ENCODE data around the gene RAB3B. TPM values are rescaled to one million over a fixed set of nuclear protein-coding genes. Genes with fewer than 3 reads are reported as not detected.
"Not testable (repeated sequence)": the region's sequence is repeated elsewhere in the genome, so short reads cannot be mapped to it uniquely, and the experiment has no call there.

Gene RAB3B
- total RNA-seq, 1 donor from 2014 or later = 15.6 TPM

DNA sequence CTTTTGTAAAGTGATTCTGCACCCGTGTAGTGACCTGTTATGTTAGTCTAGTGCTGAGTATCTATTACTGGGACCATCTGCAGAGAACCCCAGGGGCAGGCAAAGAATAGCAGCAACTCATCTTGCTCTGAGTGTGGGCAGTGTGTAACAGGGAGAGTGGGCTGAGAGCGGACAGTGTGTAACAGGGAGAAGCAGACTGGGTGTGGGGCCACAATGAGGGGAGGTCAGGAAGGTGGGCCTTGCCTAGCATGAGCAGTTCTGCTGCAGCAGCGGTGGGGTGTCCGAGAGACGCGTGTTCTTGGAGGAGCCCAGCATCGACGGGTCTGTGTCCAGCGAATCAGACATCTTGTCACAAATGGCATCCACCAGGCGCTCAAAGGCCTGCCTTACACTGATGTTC is 70.8 kb downstream of the RAB3B start:
- DNase-seq (ENCODE audit: low read depth) = no peak

DNA sequence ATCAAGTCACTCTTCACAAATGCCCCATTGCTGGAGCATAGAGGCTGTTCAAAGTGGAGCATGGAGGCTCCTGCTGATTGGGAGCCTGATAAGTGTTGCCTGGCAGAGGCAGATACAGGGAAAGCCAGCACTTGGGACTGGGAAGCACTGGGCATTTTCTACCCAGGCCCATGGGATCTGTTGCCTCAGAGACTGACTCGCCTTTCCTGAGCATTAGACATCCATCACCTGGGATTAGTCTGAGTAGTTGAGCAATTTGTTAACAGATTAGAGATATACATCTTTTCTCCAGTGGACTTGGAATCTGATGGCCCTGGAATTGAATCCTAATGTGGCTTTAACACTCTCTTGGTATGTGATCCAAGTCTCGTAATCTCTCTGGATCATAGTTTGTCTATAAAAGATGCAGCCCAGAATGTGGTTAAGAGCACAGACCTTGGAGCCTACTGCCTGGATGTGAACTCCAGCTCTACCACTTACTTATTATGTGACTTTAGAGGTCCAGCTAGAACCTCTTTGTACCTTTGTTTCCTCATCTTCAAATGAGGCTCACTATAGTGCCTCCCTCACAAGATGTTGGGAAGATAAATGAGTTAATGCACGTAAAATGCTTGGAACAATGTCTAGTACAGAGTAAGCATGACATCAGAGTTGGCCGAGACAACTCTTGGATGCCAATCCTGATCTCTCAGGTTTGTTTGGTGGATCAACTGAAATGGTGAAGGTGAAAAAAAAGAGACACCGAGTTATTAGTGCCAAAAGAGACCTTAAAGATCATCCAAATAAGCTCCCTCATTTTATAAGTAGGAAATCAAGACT is 73.7 kb downstream of the RAB3B start:
- no peak for DNase-seq (ENCODE audit: low read depth)

DNA sequence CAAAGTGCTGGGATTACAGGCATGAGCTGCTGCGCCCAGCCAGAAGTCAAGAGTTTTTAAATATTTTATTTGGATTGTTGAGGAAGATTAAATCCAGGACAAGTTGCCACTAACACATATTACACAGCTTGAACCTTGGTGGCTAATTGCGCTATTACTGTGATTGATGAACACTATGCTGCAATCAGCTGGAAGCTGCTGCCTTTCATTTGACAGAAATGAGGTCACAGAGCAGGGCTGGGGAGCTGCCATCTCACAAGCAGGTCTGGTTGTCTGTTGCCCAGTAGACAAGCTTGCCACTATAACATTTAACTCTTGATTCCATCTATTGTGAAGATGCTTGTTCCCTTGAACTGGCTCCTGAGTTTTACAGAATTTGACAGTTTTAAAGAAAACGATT is 74.5 kb downstream of the RAB3B start:
- no peak for DNase-seq (ENCODE audit: low read depth)

DNA sequence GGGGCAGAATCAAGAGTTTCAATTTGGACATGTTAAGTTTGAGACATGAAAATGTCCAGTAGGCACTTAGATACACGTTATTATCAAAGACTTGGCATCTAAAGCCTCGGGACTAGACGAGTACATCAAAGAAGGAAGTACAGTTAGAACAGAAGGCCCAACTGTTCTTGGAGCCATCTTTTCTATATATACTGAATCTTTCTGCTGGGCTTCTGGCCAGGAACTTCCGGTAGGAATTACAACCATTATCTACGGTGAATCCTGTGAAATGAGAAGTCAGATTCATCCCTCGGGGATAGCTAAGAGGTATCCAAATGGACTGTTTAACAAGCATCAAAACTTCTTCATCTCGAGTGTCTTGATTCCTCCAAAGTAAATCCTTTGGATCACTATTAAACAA is 77.6 kb downstream of the RAB3B start:
- DNase-seq (ENCODE audit: low read depth) = no peak

DNA sequence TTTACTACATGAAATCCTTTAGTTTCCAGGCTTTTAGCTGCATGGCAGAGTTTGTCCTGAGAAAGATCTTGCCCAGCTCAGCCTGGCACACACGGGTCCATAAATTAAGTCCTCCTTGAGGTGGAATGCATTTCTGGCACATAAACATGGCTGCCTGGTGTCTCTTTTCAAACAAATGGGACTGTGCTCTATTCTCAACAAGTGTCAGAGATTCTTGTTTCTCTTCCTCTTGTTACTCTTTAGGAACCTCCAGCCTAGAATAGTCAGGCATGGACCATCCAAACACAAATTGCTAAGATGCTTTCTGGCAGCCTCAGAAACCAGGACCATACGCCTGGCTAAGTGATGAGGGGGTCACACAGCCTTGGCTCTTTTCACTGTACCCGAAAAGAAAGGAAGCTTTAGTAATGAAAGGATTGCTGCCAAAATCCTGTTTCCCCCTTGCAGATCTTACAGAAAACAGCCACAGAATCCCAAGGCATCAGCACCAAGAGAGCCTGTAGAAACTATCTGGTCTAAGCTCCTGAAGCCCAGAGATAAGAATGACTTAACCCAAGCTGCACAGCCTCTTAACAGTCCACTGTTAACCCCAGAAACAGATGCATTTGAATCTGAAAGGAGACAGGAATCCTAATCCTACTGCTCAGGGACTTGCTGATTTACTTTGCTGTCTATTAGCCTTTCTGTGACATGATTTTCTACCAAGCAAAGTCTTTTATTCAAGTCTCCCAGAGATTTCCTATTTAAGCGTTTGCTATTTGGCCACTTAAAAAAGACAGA is 80.1 kb downstream of the RAB3B start:
- DNase-seq (ENCODE audit: low read depth) = no peak

DNA sequence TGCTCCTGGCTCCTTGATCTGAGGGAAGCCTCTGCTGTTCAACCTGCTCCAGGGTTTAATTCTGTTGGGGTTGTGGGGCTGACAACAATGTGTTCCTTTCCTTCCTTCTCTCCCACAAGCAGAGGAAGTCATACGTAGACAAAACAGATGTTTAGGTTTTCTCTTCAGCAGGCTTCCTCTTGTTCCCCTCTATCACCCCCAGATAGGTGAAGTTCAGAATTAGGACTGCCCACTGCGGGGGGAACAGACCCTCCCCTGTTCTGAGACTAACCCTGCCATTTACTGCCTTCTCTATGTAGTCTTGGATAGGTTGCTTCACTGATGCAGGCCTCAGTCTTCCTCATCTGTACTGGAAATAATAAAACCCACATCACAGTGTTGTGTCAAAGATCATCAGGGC is 82.0 kb downstream of the RAB3B start:
- DNase-seq (ENCODE audit: low read depth) = no peak

DNA sequence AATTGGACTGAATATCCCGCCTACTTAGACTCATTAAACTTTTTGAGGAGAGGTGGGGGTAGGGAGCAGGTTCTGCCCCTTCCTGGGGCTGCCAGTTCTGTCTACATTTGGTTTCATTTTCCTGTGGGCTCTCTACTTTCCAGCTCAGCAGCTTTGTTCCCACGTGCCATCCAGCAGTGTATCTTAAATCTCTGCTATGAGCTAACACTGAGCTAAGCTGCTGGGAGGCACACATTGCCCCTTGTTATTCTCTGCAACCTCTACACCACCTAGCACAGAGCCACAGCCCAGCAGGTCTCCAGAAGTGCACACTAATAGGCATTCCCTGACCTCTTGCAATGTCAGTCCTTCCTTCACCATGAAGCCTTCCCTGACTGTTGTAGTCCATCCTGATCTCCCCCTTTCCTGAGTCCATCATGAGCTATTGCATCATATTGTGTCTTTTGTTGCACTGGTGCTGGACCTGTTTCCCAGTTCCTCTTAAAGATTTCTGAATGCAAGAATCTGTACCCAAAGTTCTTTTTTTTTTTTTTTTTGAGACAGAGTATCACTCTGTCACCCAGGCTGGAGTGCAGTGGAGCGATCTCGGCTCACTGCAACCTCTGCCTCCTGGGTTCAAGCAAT is 83.3 kb downstream of the RAB3B start:
- peak; percentile 21 for DNase-seq (ENCODE audit: low read depth)

DNA sequence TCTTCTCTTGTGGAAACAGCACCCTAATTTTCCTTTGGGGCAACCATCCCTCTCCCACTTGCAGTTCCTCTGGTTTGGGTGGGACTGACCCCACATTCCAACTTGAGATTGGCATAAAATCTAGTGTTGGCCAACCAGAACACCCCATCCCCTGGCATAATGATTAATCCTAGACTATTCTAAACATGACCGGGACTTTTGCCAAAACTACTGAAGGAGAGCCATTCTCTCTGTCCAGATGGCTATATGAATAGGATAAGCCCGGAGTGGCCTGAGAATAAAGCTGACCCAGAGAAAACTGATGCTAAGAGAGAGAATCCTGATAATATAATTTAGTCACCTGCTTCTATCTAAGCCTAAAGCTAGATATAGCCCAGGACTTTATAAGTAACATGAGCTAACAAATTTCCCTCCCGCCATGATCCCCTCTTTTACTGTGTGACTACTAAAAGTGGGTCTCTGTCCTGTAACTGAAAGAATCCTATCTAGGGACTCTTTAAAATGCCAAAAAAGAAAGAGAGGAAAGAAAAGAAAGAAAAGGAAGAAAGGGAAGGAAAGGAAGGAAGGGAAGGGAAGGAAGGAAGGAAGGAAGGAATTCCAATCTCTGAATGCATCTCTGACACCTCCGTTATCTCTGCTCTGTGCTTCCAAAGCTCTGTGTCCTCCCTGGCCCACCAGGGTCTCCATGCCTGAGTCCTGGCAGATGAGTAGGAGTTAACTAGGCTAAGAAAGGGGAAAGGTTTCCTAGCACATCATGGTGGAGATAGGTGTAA is 84.0 kb downstream of the RAB3B start:
- peak; percentile 77 for DNase-seq (ENCODE audit: low read depth)

DNA sequence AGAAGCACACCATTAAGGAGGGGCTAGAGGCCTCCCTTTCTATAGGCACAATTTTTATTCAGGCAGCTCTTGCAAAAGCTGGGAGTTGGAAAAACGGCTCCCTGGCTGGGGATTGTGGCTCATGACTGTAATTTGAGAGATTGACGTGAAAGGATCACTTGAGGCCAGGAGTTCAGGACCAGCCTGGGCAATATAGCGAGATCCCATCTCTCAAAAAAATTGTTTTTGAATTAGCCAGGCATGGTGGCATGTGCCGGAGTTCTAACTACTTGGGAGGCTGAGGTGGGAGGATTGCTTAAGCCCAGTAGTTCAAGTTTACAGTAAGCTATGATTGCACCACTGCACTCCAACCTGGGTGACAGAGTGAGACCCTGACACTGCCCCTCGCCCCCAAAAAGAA is 88.0 kb downstream of the RAB3B start:
- no peak for DNase-seq (ENCODE audit: low read depth)

DNA sequence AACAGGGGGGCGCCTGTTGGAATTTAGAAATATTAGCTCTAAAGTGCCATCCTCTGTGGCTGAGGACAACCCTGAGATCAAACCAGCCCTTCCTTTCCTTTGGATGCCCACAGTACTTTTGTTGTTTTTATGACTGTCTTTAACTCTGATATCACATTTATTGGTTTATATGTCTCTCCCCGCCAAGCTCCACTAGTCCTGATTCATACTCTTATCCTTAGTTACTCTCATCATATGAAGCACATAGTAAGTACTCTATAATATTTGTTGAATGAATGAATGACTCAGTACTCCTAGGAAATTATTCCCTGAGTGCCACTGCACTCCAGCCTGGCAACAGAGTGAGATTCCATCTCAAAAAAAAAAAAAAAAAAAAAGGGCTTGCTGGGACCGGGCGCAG is 89.3 kb downstream of the RAB3B start:
- DNase-seq (ENCODE audit: low read depth) = no peak

DNA sequence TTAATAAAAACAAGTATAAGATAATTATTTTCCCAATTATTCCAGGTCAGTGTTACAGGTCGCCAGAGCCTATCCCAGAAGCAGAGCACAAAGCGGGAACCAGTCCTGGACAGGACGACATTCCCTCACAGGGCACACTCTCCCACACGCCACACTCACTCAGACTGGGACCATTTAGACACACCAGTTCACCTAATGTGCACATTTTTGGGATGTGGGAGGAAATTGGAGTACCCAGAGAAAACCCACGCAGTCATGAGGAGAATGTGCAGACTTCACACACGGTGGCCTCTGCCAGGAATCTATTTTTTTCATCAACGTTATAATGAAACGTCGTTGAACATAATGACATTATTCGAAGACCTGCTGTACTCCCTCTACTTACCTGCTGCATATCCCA is 91.5 kb downstream of the RAB3B start:
- no peak for DNase-seq (ENCODE audit: low read depth)

DNA sequence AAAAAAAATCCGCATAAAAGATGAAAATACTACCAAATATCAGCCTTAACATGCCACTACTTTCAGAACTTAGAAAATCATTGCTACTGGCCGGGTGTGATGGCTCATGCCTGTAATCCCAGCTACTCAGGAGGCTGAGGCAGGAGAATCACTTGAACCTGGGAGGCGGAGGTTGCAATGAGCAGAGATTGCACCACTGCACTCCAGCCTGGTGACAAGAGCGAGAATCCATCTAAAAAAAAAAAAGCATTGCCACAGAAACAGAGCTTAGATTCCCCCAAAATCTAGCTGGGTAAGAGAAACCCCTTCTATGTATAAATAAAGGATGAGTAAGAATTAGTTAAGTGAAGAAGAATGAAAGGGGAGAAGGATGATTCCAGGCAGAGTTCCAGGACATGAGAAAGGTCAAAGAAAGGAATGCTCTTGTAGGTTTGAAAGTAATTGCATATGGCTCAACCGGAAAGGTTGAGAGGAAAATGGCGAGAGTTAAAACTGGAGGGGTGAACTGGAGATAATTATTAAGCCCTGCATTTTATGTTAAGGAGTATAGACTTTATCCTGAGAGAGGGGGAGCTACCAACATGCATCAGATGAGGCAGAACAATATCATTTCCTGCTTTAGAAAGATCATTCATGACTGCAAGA is 92.3 kb downstream of the RAB3B start:
- peak; percentile 83 for DNase-seq (ENCODE audit: low read depth)

DNA sequence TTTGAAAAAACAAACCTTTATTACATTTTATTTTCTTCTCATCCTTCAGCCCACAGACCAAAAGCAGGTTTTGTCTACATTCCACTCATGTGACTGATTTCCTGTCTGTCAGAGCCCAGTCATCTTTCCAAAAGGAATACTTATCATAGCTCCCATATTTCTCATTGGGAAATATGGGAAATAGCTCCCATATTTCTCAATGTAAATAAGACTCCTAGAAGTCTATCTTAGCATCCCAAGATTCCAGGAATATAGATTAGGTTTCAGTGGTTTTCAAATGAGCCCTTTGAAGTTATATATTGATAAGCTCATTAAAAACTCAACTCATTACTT is 92.8 kb downstream of the RAB3B start:
- peak; percentile 26 for DNase-seq (ENCODE audit: low read depth)

DNA sequence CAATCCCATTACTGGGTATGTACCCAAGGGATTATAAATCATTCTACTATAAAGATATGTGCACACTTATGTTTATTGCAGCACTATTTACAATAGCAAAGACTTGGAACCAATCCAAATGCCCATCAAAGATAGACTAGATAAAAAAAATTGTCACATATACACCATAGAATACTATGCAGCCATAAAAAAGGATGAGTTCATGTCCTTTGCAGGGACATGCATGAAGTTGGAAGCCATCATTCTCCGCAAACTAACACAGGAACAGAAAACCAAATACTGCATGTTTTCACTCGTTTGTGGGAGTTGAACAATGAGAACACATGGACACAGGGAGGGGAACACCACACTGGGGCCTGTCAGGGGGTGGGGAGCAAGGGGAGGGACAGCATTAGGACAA is 95.8 kb downstream of the RAB3B start:
- not testable (repeated sequence) for DNase-seq (ENCODE audit: low read depth)

DNA sequence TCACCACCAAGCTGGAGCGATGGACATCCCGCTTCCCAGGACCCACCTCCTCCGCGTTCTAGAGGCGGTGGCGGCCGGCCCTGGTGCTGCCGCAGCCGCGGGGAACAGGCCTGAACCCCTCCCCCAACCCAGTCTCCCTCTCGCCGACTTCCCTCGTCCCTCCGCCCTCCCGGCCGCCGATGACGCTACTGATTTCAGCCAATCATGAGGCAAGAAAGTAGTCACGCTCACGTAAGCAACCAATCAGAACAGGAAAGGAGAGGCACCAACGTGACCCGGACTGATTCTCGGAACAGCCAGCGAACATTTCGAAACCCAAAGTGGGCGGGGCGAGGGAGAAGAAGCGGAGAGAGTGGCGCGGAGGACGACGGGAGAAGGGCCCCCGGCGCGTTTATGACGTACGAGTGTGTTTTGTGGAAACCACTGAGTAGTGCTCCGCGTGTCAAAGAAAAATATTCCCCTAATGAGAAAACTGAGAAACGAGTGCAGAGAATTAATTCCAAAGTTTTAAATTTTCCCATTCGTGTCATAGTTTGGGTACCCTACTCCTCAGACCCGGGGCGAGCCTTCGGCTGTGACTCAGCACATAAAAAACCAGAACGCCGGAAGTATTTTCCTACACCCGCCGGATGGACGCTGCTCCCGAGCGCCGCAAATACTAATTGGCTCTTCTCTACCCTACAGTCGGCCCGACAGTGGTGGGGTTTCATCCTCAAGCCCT is 111.7 kb downstream of the RAB3B start, which contains the start of gene NRDC:
TSS of gene NRDC (minus strand) at position 112 of the 721 bp plus-strand sequence. CDS start 112 bp downstream, outside the sequence.
- DNase-seq (ENCODE audit: low read depth) = peak; percentile 99

DNA sequence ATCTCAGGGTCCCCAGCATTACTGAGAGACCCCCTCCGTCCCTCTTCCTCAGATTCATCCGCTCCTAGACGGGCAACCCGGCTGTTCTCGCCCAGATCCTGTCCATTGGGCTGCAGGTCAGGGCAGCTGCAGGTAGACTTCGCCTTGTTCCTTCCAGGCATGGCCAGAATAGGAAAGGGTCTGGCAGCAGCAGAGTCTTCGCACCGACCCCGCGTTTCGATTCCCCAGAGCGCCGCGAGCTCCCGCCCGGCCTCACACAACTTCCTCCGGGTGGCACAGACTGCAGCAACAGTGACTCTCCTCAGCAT is 112.2 kb downstream of the RAB3B start:
- no peak for DNase-seq (ENCODE audit: low read depth)

DNA sequence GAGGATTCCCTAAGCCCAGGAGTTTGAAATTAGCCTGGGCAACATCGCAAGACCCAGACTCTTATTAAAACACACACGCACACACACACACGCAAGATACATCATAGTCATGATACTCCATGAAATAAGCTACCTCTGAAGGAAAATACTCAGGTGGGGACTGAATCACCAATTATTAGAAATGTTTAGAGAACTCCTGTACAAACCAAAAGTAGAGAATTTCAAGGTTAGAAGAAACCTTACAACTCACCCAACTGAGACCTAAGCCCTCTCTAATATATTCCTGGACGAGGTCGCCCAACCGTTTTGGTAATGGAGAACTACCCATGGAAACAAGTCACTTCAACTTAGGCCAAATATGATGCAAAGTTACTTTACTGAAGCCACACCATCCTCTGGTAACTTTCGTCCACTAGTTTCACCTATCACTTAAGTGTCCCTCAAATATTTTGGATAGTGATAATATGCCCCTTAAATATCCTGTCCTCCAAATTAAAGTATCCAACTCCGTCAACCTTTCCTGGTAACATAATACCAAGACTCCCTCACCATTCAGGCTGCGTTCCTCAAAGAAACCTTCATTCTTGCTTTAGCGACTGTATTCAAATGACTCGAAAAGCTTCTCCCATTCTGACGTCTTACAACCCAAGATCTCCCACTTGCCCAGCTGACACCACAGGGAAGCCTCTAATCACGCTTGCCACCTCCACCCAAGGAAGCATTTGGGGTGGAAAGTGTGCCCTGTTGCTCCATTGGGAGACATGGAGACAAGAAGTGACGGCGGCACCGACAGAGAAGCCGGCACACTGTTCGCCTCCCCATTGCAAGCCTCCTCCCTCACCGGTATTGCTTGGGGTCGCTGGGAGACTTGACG is 112.8 kb downstream of the RAB3B start:
- DNase-seq (ENCODE audit: low read depth) = peak; percentile 35

DNA sequence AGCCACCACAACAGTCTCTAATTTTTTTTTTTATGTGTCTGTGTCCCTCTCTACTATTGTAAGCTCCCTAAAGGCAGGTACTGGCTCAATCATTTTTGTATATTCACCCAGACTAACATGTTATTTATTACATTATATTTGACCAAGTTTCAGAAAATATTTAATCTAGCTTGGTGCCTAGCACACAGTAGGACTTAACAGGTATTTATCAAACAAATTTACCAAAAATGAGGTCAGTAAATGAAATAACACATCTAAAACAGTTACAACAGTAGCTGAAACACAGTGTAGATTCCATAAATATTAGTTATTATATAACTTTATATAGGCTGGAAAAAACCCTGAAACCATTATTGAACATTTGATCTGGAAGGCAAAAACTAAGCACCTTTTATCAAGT is 114.7 kb downstream of the RAB3B start:
- DNase-seq (ENCODE audit: low read depth) = no peak

DNA sequence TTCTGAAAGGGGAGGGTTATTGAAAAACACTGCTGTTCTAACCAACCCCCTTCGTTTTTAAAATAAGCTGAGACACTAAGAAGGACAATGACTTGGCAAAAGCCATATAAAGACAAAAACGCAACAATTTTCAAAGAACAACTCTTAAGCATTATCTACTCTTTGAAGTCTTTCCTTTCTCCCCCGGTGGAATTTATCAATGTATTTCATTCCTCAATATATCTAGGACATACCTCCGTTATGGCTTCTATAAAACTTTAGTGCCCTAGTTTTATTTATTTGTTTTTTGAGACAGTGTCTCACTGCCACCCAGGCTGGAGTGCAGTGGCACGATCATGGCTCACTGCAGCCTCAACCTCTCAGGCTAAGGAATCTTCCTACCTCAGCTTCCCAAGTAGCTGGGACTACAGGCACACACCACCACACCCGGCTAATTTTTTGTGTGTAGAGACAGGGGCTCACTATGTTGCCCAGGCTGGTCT is 115.2 kb downstream of the RAB3B start:
- no peak for DNase-seq (ENCODE audit: low read depth)

DNA sequence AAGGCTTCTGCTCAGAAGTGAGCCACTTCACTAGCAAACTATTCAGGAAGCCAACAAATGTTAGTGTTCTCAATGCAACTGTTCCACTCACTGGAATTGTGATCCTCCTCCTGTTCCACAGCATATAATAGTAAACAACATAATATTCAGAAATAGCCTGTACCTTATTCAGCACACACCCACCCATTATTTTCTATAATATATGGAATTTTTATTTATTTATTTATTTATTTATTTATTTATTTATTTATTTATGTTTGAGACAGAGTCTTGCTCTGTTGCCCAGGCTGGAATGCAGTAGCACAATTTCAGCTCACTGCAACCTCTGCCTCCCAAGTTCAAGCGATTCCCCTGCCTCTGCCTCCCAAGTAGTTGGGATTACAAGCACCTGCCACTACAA is 117.2 kb downstream of the RAB3B start:
- not testable (repeated sequence) for DNase-seq (ENCODE audit: low read depth)

Data from renal cortical epithelial cell (primary cell).